GM12878 (cell line): Measurements from ENCODE around the gene ZNF672. TPM values are rescaled to one million over a fixed set of nuclear protein-coding genes. Genes with fewer than 3 reads are reported as not detected.

ENCODE experiments used
- ATAC-seq: fragments of 200-7000 bp; cut with Tn5 transposase; 3 replicates; pipeline ENCODE4 v1.9.1; 2020; ENCODE audit warnings: mild to moderate bottlenecking, moderate library complexity
- BruUV-seq: library from RNA; stranded (reverse); fragments of 400-500 nt; replicated peaks from 2 replicates; lab custom pipeline; 2021; lab: Mats Ljungman, UMichigan
- CTCF ChIA-PET: fragments of 300-600 bp; sonication (Branson Sonifier 250); formaldehyde crosslinking; extraction: SDS; loops from one replicate; lab custom pipeline; 2021; ENCODE audit warnings: inconsistent platforms; lab: Yijun Ruan, JAX
- POLR2A ChIA-PET: fragments of 350-600 bp; formaldehyde crosslinking; extraction: SDS; loops from one replicate; lab custom pipeline; 2021; ENCODE audit warnings: inconsistent platforms; lab: Charles Lee
- RAD21 ChIA-PET: fragments of 300-600 bp; sonication (Branson Sonifier 250); formaldehyde crosslinking; loops from one replicate; lab custom pipeline; 2023; ENCODE audit warnings: antibody characterized with exemption; ENCODE audit not compliant: unreplicated experiment; lab: Charles Lee
- SMC1A ChIA-PET: fragments of 300-600 bp; sonication (Branson Sonifier 250); formaldehyde crosslinking; loops from one replicate; lab custom pipeline; 2023; ENCODE audit not compliant: unreplicated experiment, uncharacterized antibody; lab: Charles Lee
- DNase-seq: peaks from one replicate; pipeline ENCODE4 v3.0.0-alpha.2; 2011; ENCODE audit warnings: low read depth, low spot score
- FAIRE-seq: peaks from 3 replicates; lab custom pipeline; 2011; peaks lifted over from hg19 to GRCh38; lab: Jason Lieb, UNC
- H2AFZ ChIP-seq: 2 replicates; pipeline ENCODE4 v1.6.0; 2011; ENCODE audit warnings: low read depth, low read length, control low read depth; ENCODE audit not compliant: control insufficient read depth
- H3K27ac ChIP-seq: 2 replicates; pipeline ENCODE4 v1.5.1; 2011; ENCODE audit warnings: control low read depth; ENCODE audit not compliant: control insufficient read depth, insufficient read depth
- H3K27me3 ChIP-seq, 2 experiments: replicated peaks in 1 of 2; 2 replicates each; pipeline versions ENCODE4 v1.6.0 to v1.6.1; 2011; ENCODE audit warnings: low read length in 1 of 2; ENCODE audit not compliant: control insufficient read depth in 2 of 2, insufficient read depth in 2 of 2
- H3K36me3 ChIP-seq, 2 experiments: 2 replicates each; pipeline ENCODE4 v1.5.1; 2011; ENCODE audit warnings: low read length in 1 of 2; ENCODE audit not compliant: control insufficient read depth in 2 of 2, insufficient read depth in 2 of 2
- H3K4me1 ChIP-seq: 2 replicates; pipeline ENCODE4 v1.6.1; 2011; ENCODE audit warnings: mild to moderate bottlenecking, low read length, moderate library complexity, mixed read lengths; ENCODE audit not compliant: control insufficient read depth, insufficient read depth
- H3K4me2 ChIP-seq: 2 replicates; pipeline ENCODE4 v1.6.0; 2011; ENCODE audit warnings: control low read depth; ENCODE audit not compliant: control insufficient read depth, insufficient read depth
- H3K4me3 ChIP-seq: fragments of 200-600 bp; sonication (generic); 2 replicates; pipeline ENCODE4 v1.5.1; 2016
- H3K79me2 ChIP-seq: 2 replicates; pipeline ENCODE4 v1.6.0; 2011; ENCODE audit warnings: low read length; ENCODE audit not compliant: control insufficient read depth, insufficient read depth
- H3K9ac ChIP-seq: 2 replicates; pipeline ENCODE4 v1.8.0; 2011; ENCODE audit warnings: low read length, control low read depth, mixed read lengths; ENCODE audit not compliant: control insufficient read depth, insufficient read depth
- H3K9me3 ChIP-seq: replicated peaks from 3 replicates; pipeline ENCODE4 v1.5.1; 2011; ENCODE audit warnings: mild to moderate bottlenecking, low read length; ENCODE audit not compliant: control insufficient read depth, insufficient read depth
- H4K20me1 ChIP-seq: 2 replicates; pipeline ENCODE4 v1.6.0; 2011; ENCODE audit not compliant: control insufficient read depth, insufficient read depth
- ATF3 ChIP-seq: IDR thresholded peaks from 2 replicates; pipeline ENCODE4 v1.6.1; 2011; ENCODE audit warnings: low read depth, mild to moderate bottlenecking, low read length, moderate library complexity, borderline replicate concordance; ENCODE audit errors: extremely low read depth
- CEBPB ChIP-seq, 2 experiments: fragments of 150-350 bp in 1 of 2; IDR thresholded peaks; 2 replicates each; pipeline ENCODE4 v1.6.1; 2012 to 2014; ENCODE audit warnings: low read depth in 2 of 2, low read length in 2 of 2, borderline replicate concordance in 1 of 2, inconsistent platforms in 1 of 2
- E2F4 ChIP-seq: IDR thresholded peaks from 2 replicates; pipeline ENCODE4 v1.6.1; 2012; ENCODE audit warnings: low read depth, low read length, improper control_type of control experiment
- FOS ChIP-seq: IDR thresholded peaks from 3 replicates; pipeline ENCODE4 v1.6.1; 2011; ENCODE audit warnings: borderline replicate concordance; ENCODE audit not compliant: insufficient read length; ENCODE audit errors: extremely low read depth
- IKZF1 ChIP-seq: fragments of 450-650 bp; conservative IDR thresholded peaks from 2 replicates; pipeline ENCODE4 v1.6.1; 2017; ENCODE audit warnings: antibody characterized with exemption, mild to moderate bottlenecking
- KDM1A ChIP-seq: fragments of 200-600 bp; sonication (generic); IDR thresholded peaks from 2 replicates; pipeline ENCODE4 v1.6.1; 2016; ENCODE audit warnings: borderline replicate concordance
- RAD21 ChIP-seq: IDR thresholded peaks from 2 replicates; pipeline ENCODE4 v1.6.1; 2011; ENCODE audit warnings: mild to moderate bottlenecking, low read depth, low read length, moderate library complexity; ENCODE audit not compliant: insufficient read depth
- RELB ChIP-seq: fragments of 450-650 bp; IDR thresholded peaks from 2 replicates; pipeline ENCODE4 v1.6.1; 2017; ENCODE audit warnings: low read depth, mild to moderate bottlenecking, moderate library complexity
- SKIL ChIP-seq: fragments of 450-650 bp; IDR thresholded peaks from 2 replicates; pipeline ENCODE4 v1.6.1; 2017; ENCODE audit warnings: mild to moderate bottlenecking, low read depth, inconsistent platforms; ENCODE audit not compliant: poor library complexity, severe bottlenecking
- SP1 ChIP-seq: IDR thresholded peaks from one replicate; pipeline ENCODE4 v1.6.1; 2011; ENCODE audit warnings: low read depth, low read length
- SUZ12 ChIP-seq: fragments of 200-600 bp; sonication (generic); IDR thresholded peaks from one replicate; pipeline ENCODE4 v1.6.1; 2018; ENCODE audit warnings: antibody characterized with exemption, mild to moderate bottlenecking; ENCODE audit not compliant: unreplicated experiment
- TCF7 ChIP-seq: IDR thresholded peaks from 2 replicates; pipeline ENCODE4 v1.6.1; 2014; ENCODE audit warnings: antibody characterized with exemption, borderline replicate concordance
- ZNF24 ChIP-seq: fragments of 450-650 bp; IDR thresholded peaks from 2 replicates; pipeline ENCODE4 v1.6.1; 2017; ENCODE audit warnings: antibody characterized with exemption, mild to moderate bottlenecking
- ZNF687 ChIP-seq: fragments of 450-650 bp; IDR thresholded peaks from 2 replicates; pipeline ENCODE4 v1.6.1; 2017; ENCODE audit warnings: mild to moderate bottlenecking, moderate library complexity
- WGBS: methylation state at CpG from one replicate; pipeline ENCODE4 v1.1.6; 2016; ENCODE audit warnings: low lambda C conversion rate; ENCODE audit not compliant: insufficient replicate concordance, insufficient coverage; ENCODE audit errors: missing lambda C conversion rate; 5-methylcytosine and 5-hydroxymethylcytosine counted together
- in situ Hi-C: fragments of 300-500 bp; cut with MboI; formaldehyde crosslinking; loops from 9 replicates; pipeline ENCODE4 v1.14.3; 2018; ENCODE audit warnings: mixed read lengths
- intact Hi-C: fragments of 100-400 bp; cut with micrococcal nuclease; formaldehyde crosslinking; loops from one replicate; pipeline ENCODE4 v1.14.2; 2022; ENCODE audit not compliant: unreplicated experiment
- polyA plus RNA-seq, 11 experiments: library from polyadenylated mRNA; depleted of rRNA in 4 of 11; unstranded in 6 of 11; stranded (reverse) in 5 of 11; fragments of >200 nt; fragmentation: Nextera tagmentation in 4 of 11; fragmentation: Illumina TruSeq in 1 of 11; extraction: Ambion mirVana in 4 of 11; extraction: Trizol in 1 of 11; gene quantifications; 1 replicate in 1 of 11; 2 replicates in 10 of 11; pipeline versions ENCODE4 v1.2.1 to v1.2.3, GENCODE V29; 2011 to 2016; ENCODE audit warnings: inconsistent platforms in 2 of 11, missing spikeins in 2 of 11, low read depth in 1 of 11
- total RNA-seq, 4 experiments: library from RNA; depleted of rRNA in 3 of 4; stranded (reverse); fragments of >200 nt in 3 of 4; fragmentation: Illumina TruSeq in 1 of 4; extraction: Trizol in 1 of 4; gene quantifications; 2 replicates each; pipeline versions ENCODE4 v1.2.1 to v1.2.3, GENCODE V29; 2013 to 2021

Gene ZNF672
- total and polyA plus RNA-seq, 10 of the 15 experiments (the other 5 are each of a cell fraction or from before 2014, with no cell fraction given): 2.9 to 51.3 (median 39.8) TPM

DNA sequence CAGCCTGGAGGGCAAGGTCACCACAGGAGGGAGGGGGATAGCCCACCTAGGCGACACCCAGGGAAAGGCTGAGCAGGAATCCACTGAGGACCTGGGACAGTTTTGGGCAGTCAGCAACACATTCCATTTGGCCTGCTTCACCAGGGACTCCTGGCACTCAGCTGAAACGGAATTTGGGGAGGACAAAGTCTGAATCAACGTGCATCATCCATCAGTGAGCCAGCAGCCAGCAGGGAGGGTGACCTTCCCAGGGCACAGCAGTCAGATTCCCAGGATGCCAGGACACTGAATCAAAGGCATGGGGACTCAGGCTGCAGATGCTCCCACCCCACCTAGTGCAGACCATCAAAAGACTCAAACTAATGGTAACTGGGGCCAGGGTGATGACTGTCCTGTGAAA is 16.9 kb upstream of the ZNF672 start:
- H4K20me1 ChIP-seq: no peaks in the 10 kb centered on the region; the same call in 1 of the 2 replicates
- H3K4me1 ChIP-seq: peaks cover 22% of the 10 kb centered on the region
- in situ Hi-C loops (no loop called here), intact Hi-C loops (loop anchor here (5.0 kb wide), 1 partner anchor 579 kb away; no protein-coding TSS in a partner anchor)
- H3K27ac ChIP-seq: no peak overlapping the region; the same call in 1 of the 2 replicates
- FAIRE-seq (no peak), ATAC-seq (no peak), DNase-seq (no peak)
- ChIA-PET POLR2A (interaction anchor here (2.2 kb wide), 1 partner anchor 17 kb away, joined by 8 read pairs; the partner anchor contains the start of gene ZNF672), RAD21 (interaction anchor here (2.0 to 3.4 kb wide), 2 partner anchors 15 to 17 kb away, joined by 5 to 19 read pairs; partner anchors contain the start of gene ZNF672), CTCF (interaction anchor here (1.2 to 1.7 kb wide), 5 partner anchors 15 to 578 kb away, joined by 3 to 5 read pairs (median 3); no protein-coding TSS in a partner anchor), SMC1A (interaction anchor here (1.2 to 5.5 kb wide), 4 partner anchors 16 to 577 kb away, joined by 3 to 36 read pairs (median 4); no protein-coding TSS in a partner anchor)
- H3K4me2 ChIP-seq: no peak overlapping the region
- no peak overlapping the region for H3K9ac ChIP-seq
- BruUV-seq: no TSS peak
- peaks cover 43% of the 10 kb centered on the region for H3K79me2 ChIP-seq
- H3K27me3 ChIP-seq: no peaks in the 10 kb centered on the region
- H3K4me3 ChIP-seq: no peak overlapping the region
- H3K36me3 ChIP-seq: peaks cover 4 to 25% of the 10 kb centered on the region in 2 experiments
- H2AFZ ChIP-seq: no peak overlapping the region
- 97% methylated on average over 3 of the region's 3 CpGs for WGBS
- no peaks in the 10 kb centered on the region for H3K9me3 ChIP-seq
- no peak for TF ChIP-seq IKZF1
- TF ChIP-seq TCF7: no peak
- TF ChIP-seq RAD21: no peak
- TF ChIP-seq SKIL: no peak
- no peak for TF ChIP-seq SP1
- TF ChIP-seq FOS: no peak
- TF ChIP-seq ZNF24: no peak
- no peak for TF ChIP-seq SUZ12
- no peak for TF ChIP-seq ZNF687
- TF ChIP-seq E2F4: no peak
- no peak for TF ChIP-seq RELB
- TF ChIP-seq CEBPB (IDR thresholded peaks at IDR 0.05; ENCODE audit: borderline replicate concordance in 1 of 2, low read depth in 2 of 2, low read length in 2 of 2): no peak
- no peak for TF ChIP-seq KDM1A
- TF ChIP-seq ATF3: no peak
